GM12878 (cell line): ENCODE measurements around the gene ALX4. TPM values are rescaled to one million over a fixed set of nuclear protein-coding genes. Genes with fewer than 3 reads are reported as not detected.

ENCODE experiments used
- ATAC-seq: fragments of 200-7000 bp; cut with Tn5 transposase; 3 replicates; pipeline ENCODE4 v1.9.1; 2020; ENCODE audit warnings: mild to moderate bottlenecking, moderate library complexity
- BruUV-seq: library from RNA; stranded (reverse); fragments of 400-500 nt; replicated peaks from 2 replicates; lab custom pipeline; 2021; lab: Mats Ljungman, UMichigan
- CTCF ChIA-PET: fragments of 300-600 bp; sonication (Branson Sonifier 250); formaldehyde crosslinking; extraction: SDS; loops from one replicate; lab custom pipeline; 2021; ENCODE audit warnings: inconsistent platforms; lab: Yijun Ruan, JAX
- POLR2A ChIA-PET: fragments of 350-600 bp; formaldehyde crosslinking; extraction: SDS; loops from one replicate; lab custom pipeline; 2021; ENCODE audit warnings: inconsistent platforms; lab: Charles Lee
- RAD21 ChIA-PET: fragments of 300-600 bp; sonication (Branson Sonifier 250); formaldehyde crosslinking; loops from one replicate; lab custom pipeline; 2023; ENCODE audit warnings: antibody characterized with exemption; ENCODE audit not compliant: unreplicated experiment; lab: Charles Lee
- SMC1A ChIA-PET: fragments of 300-600 bp; sonication (Branson Sonifier 250); formaldehyde crosslinking; loops from one replicate; lab custom pipeline; 2023; ENCODE audit not compliant: unreplicated experiment, uncharacterized antibody; lab: Charles Lee
- DNase-seq: peaks from one replicate; pipeline ENCODE4 v3.0.0-alpha.2; 2011; ENCODE audit warnings: low read depth, low spot score
- FAIRE-seq: peaks from 3 replicates; lab custom pipeline; 2011; peaks lifted over from hg19 to GRCh38; lab: Jason Lieb, UNC
- H2AFZ ChIP-seq: 2 replicates; pipeline ENCODE4 v1.6.0; 2011; ENCODE audit warnings: low read depth, low read length, control low read depth; ENCODE audit not compliant: control insufficient read depth
- H3K27ac ChIP-seq: 2 replicates; pipeline ENCODE4 v1.5.1; 2011; ENCODE audit warnings: control low read depth; ENCODE audit not compliant: control insufficient read depth, insufficient read depth
- H3K27me3 ChIP-seq, 2 experiments: replicated peaks in 1 of 2; 2 replicates each; pipeline versions ENCODE4 v1.6.0 to v1.6.1; 2011; ENCODE audit warnings: low read length in 1 of 2; ENCODE audit not compliant: control insufficient read depth in 2 of 2, insufficient read depth in 2 of 2
- H3K36me3 ChIP-seq, 2 experiments: 2 replicates each; pipeline ENCODE4 v1.5.1; 2011; ENCODE audit warnings: low read length in 1 of 2; ENCODE audit not compliant: control insufficient read depth in 2 of 2, insufficient read depth in 2 of 2
- H3K4me1 ChIP-seq: 2 replicates; pipeline ENCODE4 v1.6.1; 2011; ENCODE audit warnings: mild to moderate bottlenecking, low read length, moderate library complexity, mixed read lengths; ENCODE audit not compliant: control insufficient read depth, insufficient read depth
- H3K4me2 ChIP-seq: 2 replicates; pipeline ENCODE4 v1.6.0; 2011; ENCODE audit warnings: control low read depth; ENCODE audit not compliant: control insufficient read depth, insufficient read depth
- H3K4me3 ChIP-seq: fragments of 200-600 bp; sonication (generic); 2 replicates; pipeline ENCODE4 v1.5.1; 2016
- H3K79me2 ChIP-seq: 2 replicates; pipeline ENCODE4 v1.6.0; 2011; ENCODE audit warnings: low read length; ENCODE audit not compliant: control insufficient read depth, insufficient read depth
- H3K9ac ChIP-seq: 2 replicates; pipeline ENCODE4 v1.8.0; 2011; ENCODE audit warnings: low read length, control low read depth, mixed read lengths; ENCODE audit not compliant: control insufficient read depth, insufficient read depth
- H3K9me3 ChIP-seq: replicated peaks from 3 replicates; pipeline ENCODE4 v1.5.1; 2011; ENCODE audit warnings: mild to moderate bottlenecking, low read length; ENCODE audit not compliant: control insufficient read depth, insufficient read depth
- H4K20me1 ChIP-seq: 2 replicates; pipeline ENCODE4 v1.6.0; 2011; ENCODE audit not compliant: control insufficient read depth, insufficient read depth
- BHLHE40 ChIP-seq, 2 experiments: fragments of 450-650 bp in 1 of 2; IDR thresholded peaks; 2 replicates each; pipeline ENCODE4 v1.6.1; 2011 to 2017; ENCODE audit warnings: low read depth in 2 of 2, borderline replicate concordance in 1 of 2, improper control_type of control experiment in 1 of 2, low read length in 1 of 2, mild to moderate bottlenecking in 1 of 2
- CHD4 ChIP-seq: fragments of 200-600 bp; sonication (generic); IDR thresholded peaks from 2 replicates; pipeline ENCODE4 v1.6.1; 2016; ENCODE audit warnings: mild to moderate bottlenecking
- FOS ChIP-seq: IDR thresholded peaks from 3 replicates; pipeline ENCODE4 v1.6.1; 2011; ENCODE audit warnings: borderline replicate concordance; ENCODE audit not compliant: insufficient read length; ENCODE audit errors: extremely low read depth
- PAX8 ChIP-seq: fragments of 450-650 bp; IDR thresholded peaks from 2 replicates; pipeline ENCODE4 v1.6.1; 2017; ENCODE audit warnings: mild to moderate bottlenecking, moderate library complexity
- TCF7 ChIP-seq: IDR thresholded peaks from 2 replicates; pipeline ENCODE4 v1.6.1; 2014; ENCODE audit warnings: antibody characterized with exemption, borderline replicate concordance
- WRNIP1 ChIP-seq: IDR thresholded peaks from 2 replicates; pipeline ENCODE4 v1.6.1; 2011; ENCODE audit warnings: low read depth, low read length, improper control_type of control experiment, borderline replicate concordance
- WGBS: methylation state at CpG from one replicate; pipeline ENCODE4 v1.1.6; 2016; ENCODE audit warnings: low lambda C conversion rate; ENCODE audit not compliant: insufficient replicate concordance, insufficient coverage; ENCODE audit errors: missing lambda C conversion rate; 5-methylcytosine and 5-hydroxymethylcytosine counted together
- in situ Hi-C: fragments of 300-500 bp; cut with MboI; formaldehyde crosslinking; loops from 9 replicates; pipeline ENCODE4 v1.14.3; 2018; ENCODE audit warnings: mixed read lengths
- intact Hi-C: fragments of 100-400 bp; cut with micrococcal nuclease; formaldehyde crosslinking; loops from one replicate; pipeline ENCODE4 v1.14.2; 2022; ENCODE audit not compliant: unreplicated experiment
- polyA plus RNA-seq, 11 experiments: library from polyadenylated mRNA; depleted of rRNA in 4 of 11; unstranded in 6 of 11; stranded (reverse) in 5 of 11; fragments of >200 nt; fragmentation: Nextera tagmentation in 4 of 11; fragmentation: Illumina TruSeq in 1 of 11; extraction: Ambion mirVana in 4 of 11; extraction: Trizol in 1 of 11; gene quantifications; 1 replicate in 1 of 11; 2 replicates in 10 of 11; pipeline versions ENCODE4 v1.2.1 to v1.2.3, GENCODE V29; 2011 to 2016; ENCODE audit warnings: inconsistent platforms in 2 of 11, missing spikeins in 2 of 11, low read depth in 1 of 11
- total RNA-seq, 4 experiments: library from RNA; depleted of rRNA in 3 of 4; stranded (reverse); fragments of >200 nt in 3 of 4; fragmentation: Illumina TruSeq in 1 of 4; extraction: Trizol in 1 of 4; gene quantifications; 2 replicates each; pipeline versions ENCODE4 v1.2.1 to v1.2.3, GENCODE V29; 2013 to 2021
- TF ChIP-seq, protein P1 (sequence below): fragments of 150-350 bp; IDR thresholded peaks from 2 replicates; pipeline ENCODE4 v1.6.1; 2016; ENCODE audit warnings: low read depth, low read length
- TF ChIP-seq, protein P2 (sequence below): fragments of 450-650 bp; conservative IDR thresholded peaks from 2 replicates; pipeline ENCODE4 v1.6.1; 2017; ENCODE audit warnings: mild to moderate bottlenecking, moderate library complexity
- TF ChIP-seq, protein P3 (sequence below): IDR thresholded peaks from 2 replicates; pipeline ENCODE4 v1.6.1; 2011; ENCODE audit warnings: borderline replicate concordance, low read depth, mild to moderate bottlenecking, moderate library complexity, low read length; ENCODE audit not compliant: insufficient read depth, poor library complexity, severe bottlenecking

ALX4 gene
- total and polyA plus RNA-seq, 10 of the 15 experiments (the other 5 are each of a cell fraction or from before 2014, with no cell fraction given): not detected

DNA sequence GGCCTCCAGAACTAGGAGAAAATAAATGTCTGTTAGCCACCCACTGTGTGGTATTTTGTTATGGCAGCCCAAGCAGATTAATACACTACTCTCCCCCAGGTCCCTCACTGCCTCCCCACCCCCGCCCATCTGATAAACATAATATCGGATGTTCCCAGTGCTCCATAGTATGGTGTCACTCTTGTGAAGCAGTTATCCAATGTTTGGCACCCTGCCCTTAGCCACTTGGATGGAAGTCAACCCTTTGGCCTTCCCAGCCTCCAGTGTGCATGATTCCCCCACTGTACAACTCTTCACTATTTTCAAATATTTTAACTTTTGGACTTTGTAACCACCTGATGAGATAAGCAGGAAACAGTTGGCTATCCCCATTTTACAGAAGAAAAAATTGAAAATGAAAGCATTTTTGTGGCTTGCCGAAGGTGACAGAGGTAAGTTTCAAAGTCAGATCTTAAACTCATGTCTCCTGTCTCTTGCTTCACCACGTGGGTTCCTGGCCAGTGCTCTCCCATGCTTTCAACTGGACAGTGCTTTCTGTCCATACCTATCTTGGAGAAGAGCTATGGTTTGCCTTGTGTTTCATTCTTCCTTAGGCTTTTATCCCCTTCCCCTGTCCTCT is 53.2 kb downstream of the ALX4 start (continued):
- no peak for TF ChIP-seq TCF7
- TF ChIP-seq WRNIP1: no peak
- no peak for TF ChIP-seq CHD4
- no peak for TF ChIP-seq FOS
- TF ChIP-seq, protein P1, sequence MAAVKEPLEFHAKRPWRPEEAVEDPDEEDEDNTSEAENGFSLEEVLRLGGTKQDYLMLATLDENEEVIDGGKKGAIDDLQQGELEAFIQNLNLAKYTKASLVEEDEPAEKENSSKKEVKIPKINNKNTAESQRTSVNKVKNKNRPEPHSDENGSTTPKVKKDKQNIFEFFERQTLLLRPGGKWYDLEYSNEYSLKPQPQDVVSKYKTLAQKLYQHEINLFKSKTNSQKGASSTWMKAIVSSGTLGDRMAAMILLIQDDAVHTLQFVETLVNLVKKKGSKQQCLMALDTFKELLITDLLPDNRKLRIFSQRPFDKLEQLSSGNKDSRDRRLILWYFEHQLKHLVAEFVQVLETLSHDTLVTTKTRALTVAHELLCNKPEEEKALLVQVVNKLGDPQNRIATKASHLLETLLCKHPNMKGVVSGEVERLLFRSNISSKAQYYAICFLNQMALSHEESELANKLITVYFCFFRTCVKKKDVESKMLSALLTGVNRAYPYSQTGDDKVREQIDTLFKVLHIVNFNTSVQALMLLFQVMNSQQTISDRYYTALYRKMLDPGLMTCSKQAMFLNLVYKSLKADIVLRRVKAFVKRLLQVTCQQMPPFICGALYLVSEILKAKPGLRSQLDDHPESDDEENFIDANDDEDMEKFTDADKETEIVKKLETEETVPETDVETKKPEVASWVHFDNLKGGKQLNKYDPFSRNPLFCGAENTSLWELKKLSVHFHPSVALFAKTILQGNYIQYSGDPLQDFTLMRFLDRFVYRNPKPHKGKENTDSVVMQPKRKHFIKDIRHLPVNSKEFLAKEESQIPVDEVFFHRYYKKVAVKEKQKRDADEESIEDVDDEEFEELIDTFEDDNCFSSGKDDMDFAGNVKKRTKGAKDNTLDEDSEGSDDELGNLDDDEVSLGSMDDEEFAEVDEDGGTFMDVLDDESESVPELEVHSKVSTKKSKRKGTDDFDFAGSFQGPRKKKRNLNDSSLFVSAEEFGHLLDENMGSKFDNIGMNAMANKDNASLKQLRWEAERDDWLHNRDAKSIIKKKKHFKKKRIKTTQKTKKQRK: no peak

DNA sequence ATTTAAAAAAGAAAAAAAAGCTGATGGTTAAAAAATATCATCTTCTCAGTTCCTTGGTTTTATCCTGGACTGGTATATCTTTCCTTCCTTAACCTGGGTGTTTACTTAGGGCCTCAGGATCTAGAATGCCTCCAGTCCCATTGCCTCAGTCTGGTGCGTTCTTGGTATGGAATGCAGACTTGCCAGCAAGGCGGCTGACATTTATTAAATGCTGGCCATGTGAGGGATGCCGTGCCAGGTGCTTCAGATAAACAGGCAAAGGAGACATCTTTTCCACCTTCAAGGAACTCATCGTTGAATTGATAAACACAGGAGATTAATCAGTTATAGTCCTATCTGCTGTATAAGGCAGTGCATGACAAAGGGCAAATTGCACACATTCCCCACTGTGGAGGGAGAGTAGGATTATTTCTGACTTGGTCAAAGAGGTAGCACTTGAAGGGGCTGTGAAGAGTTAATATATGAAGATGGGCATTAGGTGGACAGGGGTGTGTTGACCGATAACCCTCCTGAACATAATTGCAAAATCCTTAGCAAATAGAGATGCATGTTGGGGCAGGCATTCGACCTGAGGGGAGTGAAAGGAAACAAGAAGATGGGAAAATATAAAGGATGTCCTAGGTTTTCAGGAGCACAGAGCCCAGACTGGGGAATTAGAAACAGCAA is 54.4 kb downstream of the ALX4 start:
- Histone ChIP-seq H3K27me3 (no peaks in the 10 kb centered on the region), H3K79me2 (no peaks in the 10 kb centered on the region), H3K4me2 (no peak overlapping the region), H3K4me3 (no peak overlapping the region), H2AFZ (no peak overlapping the region), H3K9ac (no peak overlapping the region), H3K9me3 (peaks cover 2% of the 10 kb centered on the region; the same call in 2 of the 3 replicates), H3K4me1 (peaks cover 4% of the 10 kb centered on the region), H4K20me1 (no peaks in the 10 kb centered on the region), H3K27ac (no peak overlapping the region), H3K36me3 (no peaks in the 10 kb centered on the region)
- ChIA-PET RAD21 (no interaction called here), SMC1A (no interaction called here), POLR2A (no interaction called here), CTCF (no interaction called here)
- 84% methylated on average over 6 of the region's 6 CpGs for WGBS
- no TSS peak for BruUV-seq
- ATAC-seq (no peak), FAIRE-seq (no peak), DNase-seq (no peak)
- in situ Hi-C loops (no loop called here), intact Hi-C loops (no loop called here)
- TF ChIP-seq WRNIP1 (no peak), PAX8 (no peak), BHLHE40 (IDR thresholded peaks at IDR 0.05; ENCODE audit: borderline replicate concordance in 1 of 2, low read depth in 2 of 2, low read length in 1 of 2) (no peak)
- TF ChIP-seq, protein P2, sequence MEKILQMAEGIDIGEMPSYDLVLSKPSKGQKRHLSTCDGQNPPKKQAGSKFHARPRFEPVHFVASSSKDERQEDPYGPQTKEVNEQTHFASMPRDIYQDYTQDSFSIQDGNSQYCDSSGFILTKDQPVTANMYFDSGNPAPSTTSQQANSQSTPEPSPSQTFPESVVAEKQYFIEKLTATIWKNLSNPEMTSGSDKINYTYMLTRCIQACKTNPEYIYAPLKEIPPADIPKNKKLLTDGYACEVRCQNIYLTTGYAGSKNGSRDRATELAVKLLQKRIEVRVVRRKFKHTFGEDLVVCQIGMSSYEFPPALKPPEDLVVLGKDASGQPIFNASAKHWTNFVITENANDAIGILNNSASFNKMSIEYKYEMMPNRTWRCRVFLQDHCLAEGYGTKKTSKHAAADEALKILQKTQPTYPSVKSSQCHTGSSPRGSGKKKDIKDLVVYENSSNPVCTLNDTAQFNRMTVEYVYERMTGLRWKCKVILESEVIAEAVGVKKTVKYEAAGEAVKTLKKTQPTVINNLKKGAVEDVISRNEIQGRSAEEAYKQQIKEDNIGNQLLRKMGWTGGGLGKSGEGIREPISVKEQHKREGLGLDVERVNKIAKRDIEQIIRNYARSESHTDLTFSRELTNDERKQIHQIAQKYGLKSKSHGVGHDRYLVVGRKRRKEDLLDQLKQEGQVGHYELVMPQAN: no peak
- TF ChIP-seq, protein P3, sequence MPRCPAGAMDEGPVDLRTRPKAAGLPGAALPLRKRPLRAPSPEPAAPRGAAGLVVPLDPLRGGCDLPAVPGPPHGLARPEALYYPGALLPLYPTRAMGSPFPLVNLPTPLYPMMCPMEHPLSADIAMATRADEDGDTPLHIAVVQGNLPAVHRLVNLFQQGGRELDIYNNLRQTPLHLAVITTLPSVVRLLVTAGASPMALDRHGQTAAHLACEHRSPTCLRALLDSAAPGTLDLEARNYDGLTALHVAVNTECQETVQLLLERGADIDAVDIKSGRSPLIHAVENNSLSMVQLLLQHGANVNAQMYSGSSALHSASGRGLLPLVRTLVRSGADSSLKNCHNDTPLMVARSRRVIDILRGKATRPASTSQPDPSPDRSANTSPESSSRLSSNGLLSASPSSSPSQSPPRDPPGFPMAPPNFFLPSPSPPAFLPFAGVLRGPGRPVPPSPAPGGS: no peak
